ENCODE results near the gene KDR. TPM values are rescaled to one million over a fixed set of nuclear protein-coding genes. Genes with fewer than 3 reads are reported as not detected.

The KDR gene
- total RNA-seq, 1 experiment from 2014 or later: 1.1 TPM

DNA sequence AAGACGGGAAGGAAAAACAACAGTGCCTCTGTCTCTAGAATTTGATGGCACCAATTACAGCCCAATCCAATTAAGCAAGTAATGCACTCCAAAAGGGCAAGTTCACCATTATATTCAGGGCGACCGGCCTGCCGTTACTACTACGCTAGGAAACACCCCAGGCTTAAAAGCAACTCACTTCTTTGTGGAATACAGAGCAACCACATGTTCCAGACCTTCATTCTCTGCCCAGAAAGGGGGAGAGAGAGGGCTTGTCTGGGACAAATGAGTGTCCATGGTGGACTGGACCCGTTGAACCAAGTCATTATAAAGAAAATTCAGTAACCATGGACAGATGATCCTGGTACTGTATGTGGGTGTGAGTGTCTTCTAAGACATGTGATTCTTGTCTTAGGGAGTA is 1.6 kb downstream of the KDR start:
- no peak for DNase-seq (ENCODE audit: low read depth)

DNA sequence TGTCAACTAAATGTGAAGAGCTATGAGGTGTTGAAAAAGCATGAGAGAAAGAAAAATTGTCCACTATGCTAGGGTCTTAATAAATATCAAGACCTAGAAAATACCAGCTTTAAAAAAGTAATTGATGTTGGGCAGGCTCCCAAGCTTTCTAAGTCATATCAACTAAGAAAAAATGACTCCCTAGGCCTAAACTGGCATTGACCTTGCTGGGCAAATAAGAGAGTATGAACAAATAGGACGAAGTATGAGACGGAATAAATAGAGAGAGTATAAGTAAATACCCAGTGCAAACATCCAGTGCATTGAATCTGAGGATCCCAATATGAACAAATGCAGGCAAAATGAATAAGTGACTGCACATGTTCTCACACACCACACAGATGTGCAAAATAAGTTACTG is 3.2 kb downstream of the KDR start:
- no peak for DNase-seq (ENCODE audit: low read depth)

DNA sequence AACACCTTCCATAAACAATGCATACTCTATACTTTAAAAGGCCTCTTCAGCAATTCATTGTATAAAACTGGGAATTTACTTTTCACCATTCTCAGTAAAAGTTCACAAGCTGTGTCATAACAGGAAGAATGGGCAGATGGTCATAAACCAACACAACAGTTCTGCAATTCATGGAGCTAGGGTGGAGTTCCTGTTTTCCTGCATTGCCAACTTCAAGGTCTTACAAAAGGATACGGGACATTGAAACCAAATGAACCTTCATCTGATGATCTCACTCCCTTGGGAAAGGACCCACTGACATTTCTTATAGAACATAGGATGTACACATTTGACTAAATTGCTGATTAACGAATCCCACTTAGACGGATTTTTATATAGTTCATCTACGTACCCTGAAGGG is 4.1 kb downstream of the KDR start:
- no peak for DNase-seq (ENCODE audit: low read depth)

DNA sequence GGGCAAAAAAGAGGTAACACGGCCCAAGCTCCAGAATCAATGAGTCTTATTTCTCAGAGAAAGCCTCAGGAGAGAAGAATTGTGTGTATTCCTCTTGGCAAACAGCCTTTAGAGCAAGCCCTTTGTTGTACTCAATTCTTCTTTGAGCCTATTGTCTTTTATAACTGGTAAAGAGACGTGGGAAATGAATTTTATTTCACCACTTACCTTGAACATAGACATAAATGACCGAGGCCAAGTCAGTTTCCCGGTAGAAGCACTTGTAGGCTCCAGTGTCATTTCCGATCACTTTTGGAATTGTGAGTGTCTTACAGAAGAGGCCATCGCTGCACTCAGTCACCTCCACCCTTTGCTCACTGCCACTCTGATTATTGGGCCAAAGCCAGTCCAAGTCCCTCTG is 7.0 kb downstream of the KDR start:
- DNase-seq (ENCODE audit: low read depth): no peak

DNA sequence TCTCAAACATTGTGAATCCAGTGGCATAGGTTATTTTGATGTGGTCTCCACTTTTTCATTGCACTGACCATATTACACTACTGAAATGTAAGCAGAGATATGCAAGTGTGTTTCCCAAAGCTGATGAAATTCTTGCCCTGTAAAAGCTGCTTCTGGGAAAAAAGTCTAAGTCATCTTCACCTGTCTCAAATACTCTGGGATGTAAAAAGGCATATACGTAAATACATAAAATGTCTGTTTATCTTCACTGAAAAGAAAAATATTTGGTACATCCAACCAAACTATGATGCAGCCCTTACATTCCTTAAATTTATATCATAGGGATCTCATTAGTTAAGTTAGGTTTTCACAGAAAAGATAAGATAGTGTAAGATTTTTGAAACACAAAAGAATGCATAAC is 7.9 kb downstream of the KDR start:
- DNase-seq (ENCODE audit: low read depth): no peak

DNA sequence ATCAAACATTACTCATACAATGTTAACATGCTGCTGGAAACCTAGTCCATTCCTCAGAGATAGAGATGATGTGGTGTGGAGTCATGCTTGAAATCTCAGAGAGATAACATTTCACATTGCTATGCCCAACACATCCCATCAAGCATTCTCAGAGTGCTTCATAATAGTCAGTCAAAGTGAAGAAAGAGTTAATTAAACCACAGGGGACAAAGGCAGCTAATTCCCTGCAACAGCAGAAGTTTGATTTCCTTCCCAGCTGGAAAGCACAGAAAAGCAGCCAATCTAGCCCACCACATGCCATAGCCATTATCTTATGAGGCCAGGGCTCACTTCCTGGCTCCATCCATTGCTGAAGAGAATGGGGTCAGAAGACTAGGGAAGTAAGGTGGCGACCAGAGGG is 8.9 kb downstream of the KDR start:
- DNase-seq (ENCODE audit: low read depth): peak; percentile 23

DNA sequence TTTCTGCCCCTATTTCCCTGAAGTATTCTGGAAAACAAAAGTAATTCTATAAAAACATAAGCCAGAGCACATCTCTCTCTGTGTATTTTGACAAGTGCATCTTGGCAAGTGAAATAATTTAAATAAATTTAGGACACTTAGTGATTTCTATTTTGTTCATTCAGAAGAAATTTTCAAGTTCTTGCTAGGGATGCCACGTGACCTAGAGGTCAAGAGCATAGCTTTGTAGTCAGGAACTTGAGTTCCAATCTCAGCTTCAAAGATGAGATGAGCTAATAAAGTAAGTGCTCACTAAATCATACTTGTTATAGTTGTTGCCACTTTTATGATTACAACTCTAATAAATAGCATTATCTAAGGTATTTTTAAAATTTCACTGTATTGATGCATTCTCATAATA is 13.8 kb downstream of the KDR start:
- no peak for DNase-seq (ENCODE audit: low read depth)

DNA sequence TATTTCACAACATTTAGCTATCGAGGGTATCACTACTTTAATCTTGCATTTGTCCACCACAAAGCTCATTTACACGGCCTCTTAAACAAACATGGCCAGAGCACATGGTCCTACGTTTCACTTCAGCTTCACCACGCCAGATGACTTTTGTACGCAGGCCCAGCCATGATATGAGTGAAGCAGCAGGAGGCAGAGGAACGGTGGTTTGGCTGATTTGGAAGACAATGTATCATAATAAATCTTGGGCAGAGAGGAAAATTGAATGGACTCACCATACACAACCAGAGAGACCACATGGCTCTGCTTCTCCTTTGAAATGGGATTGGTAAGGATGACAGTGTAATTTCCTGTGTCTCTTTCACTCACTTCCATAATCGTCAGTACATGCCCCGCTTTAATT is 15.3 kb downstream of the KDR start:
- no peak for DNase-seq (ENCODE audit: low read depth)

DNA sequence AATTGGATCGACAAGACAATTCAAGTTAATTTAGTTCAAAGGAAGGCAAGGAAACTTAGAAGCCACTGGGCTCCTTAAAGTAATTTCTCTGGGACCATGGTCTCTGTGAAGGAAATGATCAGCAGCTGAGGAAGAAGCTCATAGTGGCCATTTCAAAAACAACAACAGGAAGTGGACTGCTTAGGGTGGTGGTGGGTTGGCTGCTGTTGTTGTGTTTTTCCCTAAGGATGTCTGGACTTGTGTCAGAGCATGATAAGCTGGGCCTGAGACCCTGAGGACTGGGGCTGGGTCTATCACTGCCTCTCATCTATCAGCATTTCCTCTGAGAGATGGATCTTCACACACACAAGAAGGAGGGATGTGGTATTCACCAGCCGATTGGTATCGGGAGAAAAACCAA is 18.3 kb downstream of the KDR start:
- no peak for DNase-seq (ENCODE audit: low read depth)

DNA sequence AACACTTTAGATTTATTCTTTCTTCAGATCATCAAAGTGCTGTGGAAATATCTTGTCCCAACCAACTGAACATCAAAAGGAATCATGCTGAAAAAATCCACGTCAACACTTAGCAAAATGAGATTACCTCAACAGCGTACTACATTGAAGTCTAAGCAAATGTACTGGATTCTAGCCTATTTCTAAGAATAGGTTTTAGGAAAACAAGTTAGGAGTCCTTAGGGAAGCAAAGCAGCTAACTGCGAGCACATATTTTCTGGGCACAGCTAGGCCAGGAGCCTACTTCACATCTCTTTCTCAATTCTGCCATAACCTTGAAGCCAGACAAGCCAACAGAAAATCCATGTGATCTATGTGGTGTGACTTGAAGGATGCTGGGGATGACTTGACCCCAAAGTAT is 22.2 kb downstream of the KDR start:
- no peak for DNase-seq (ENCODE audit: low read depth)

DNA sequence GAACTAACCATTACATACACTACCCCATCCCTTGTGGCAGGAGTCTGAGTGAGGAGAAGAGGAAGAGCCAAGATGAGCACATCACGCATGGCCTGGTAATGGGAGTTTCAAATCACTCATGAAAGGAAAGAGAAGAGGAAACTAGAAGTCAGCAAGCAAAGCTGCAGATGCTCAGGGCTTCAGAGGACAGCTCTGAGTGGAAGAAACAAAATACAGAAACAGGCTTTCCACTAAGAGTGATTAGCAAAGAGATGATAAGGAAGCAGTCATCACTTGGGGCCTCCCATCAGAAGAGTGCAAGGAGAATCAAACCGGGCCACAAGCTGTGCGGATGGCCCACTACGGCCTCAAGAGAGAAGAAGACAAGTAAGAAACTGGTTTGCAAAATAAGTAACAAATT is 25.6 kb downstream of the KDR start:
- DNase-seq (ENCODE audit: low read depth): no peak

DNA sequence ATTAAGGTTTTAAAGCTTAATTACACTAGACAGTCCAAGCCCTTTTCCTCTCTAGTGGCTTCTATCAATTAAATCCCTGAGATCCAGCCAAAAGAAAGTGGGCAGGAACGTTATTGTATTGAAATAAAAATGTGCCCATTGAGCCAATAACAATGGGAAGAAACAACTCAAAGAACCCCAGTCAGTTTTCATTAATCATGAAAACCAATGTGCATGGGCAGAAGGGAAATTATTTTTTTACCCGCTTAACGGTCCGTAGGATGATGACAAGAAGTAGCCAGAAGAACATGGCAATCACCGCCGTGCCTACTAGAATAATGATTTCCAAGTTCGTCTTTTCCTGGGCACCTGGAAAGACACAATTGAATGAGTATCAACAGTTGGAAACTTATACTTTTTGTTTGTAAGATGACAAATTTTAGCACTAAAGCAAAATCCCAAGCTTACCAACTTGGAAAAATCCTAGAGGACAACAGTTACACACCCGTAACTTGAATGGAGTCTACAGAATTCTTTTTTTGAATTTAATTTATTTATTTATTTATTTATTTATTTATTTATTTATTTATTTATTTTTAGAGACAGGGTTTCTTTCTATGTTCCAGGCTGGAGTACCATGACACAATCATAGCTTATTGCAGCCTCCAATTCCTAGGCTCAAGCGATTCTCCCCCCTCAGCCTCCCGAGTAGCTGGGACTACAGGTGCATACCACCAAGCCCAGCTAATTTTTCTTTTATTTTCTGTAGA is 26.8 kb downstream of the KDR start:
- no peak for DNase-seq (ENCODE audit: low read depth)

DNA sequence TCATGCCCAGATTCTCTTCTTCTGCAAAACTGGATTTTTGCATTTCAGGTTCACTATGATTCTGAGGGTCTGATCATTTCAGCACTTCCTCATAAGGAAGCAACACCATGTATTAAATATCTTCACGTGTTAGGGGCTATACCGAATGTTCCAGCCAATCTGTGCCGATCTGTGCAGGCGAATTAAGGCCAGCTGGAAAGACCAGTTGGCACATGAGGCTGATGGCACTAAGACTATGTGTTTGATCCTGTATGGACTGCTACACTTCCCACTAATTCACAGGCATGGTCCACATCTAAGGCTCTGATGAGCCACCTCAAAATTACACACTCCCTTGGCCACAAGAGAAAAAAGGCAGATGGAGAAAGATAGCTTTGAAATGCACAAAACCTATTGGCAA is 28.8 kb downstream of the KDR start:
- no peak for DNase-seq (ENCODE audit: low read depth)

DNA sequence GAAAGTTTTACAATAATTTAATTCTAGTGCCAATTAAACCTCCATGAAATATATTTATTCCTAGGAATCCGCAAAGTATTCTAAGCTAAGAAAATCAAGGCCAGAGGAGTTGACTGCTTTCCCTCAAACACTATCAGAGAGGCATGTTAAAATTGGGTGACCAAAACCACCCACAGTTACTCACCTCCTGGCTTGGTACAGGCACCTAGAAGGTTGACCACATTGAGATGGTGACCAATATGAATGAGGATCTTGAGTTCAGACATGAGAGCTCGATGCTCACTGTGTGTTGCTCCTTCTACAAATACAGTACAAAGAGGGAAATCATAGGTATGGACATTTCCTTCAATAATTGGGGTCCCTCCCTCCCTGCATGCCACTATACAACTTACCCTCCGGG is 29.4 kb downstream of the KDR start:
- no peak for DNase-seq (ENCODE audit: low read depth)

DNA sequence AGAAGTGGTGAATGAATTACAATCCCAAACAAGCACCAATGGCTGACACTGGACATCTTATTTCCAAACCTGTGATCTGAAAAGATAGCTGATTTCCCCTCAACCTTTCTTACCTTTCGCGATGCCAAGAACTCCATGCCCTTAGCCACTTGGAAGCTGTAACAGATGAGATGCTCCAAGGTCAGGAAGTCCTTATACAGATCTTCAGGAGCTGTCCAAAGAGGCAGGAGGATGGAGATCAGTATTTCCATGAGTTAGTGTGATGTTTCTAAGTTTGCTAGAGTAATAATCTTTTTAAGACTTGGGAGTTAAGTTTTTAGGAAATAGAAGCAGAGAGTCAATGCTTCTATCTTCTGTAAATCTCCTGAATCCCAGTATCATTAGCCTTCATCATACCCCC is 32.9 kb downstream of the KDR start:
- no peak for DNase-seq (ENCODE audit: low read depth)

DNA sequence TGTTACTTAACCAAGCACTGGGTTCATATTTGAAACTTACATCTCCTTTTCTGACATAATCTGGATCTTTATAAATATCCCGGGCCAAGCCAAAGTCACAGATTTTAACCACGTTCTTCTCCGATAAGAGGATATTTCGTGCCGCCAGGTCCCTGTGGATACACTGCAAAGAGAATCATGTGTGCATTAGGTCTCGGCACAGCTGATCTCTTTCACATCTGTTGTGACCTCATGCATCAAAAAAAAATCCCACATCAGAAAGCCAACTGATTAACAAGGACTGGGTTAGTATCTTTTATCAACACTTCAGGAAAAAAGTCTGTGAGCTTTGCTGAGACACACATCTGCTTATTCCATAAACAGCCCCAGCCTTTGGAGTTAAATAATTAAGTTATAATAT is 35.5 kb downstream of the KDR start:
- no peak for DNase-seq (ENCODE audit: low read depth)

DNA sequence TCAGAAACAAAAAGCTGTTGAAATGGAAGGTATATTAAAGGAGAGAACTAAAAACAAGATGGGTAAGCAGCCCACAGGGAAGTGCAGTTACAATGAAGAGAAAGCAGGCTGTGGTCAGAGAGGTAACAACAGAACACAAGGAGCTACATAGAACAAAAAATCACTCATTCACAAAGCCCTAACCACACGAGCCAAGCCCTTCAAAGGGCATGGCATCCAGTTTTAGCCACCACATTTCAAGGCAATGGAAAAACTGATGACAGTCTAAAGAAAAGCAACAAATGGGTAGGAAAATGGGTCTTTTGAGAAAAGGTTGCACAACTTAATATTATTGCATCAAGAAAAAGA is 37.5 kb downstream of the KDR start:
- DNase-seq (ENCODE audit: low read depth): no peak

DNA sequence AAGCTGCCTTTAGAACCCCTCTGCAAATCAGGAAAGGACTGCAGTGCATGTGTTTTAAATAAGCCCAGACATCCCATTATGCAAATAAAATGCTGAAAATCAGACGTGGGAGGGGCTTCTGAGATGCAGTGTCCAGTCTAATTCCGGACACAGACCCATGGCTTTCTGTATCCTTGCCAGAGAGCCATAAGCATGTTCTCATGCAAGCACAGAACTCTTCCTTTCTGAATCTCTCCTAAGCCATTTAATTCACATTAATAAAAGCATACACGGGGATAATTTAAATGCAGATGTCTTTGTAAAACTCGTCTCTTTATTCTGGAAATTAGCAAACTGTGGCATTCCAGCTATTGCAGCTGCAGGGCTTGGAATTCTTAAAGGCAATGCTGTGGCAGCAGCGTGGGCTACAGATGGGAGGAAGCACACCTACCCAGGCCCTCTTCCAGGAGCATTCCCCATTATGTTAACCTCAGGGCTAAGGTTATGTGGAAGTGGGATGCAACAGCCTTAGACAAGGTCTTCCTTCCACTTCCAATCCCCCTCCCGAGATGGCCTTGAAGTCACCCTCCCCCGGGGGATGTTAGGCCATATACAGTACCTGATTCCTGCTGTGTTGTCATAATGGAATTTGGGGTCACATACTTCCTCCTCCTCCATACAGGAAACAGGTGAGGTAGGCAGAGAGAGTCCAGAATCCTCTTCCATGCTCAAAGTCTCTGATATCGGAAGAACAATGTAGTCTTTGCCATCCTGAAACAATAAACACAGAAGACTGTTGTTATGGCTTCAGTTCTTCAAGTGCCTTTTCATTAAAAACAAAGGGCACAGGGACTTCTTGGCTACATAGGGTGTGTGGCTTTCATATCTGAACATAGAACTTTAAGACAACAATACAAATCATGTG is 38.1 kb downstream of the KDR start:
- DNase-seq (ENCODE audit: low read depth): no peak

DNA sequence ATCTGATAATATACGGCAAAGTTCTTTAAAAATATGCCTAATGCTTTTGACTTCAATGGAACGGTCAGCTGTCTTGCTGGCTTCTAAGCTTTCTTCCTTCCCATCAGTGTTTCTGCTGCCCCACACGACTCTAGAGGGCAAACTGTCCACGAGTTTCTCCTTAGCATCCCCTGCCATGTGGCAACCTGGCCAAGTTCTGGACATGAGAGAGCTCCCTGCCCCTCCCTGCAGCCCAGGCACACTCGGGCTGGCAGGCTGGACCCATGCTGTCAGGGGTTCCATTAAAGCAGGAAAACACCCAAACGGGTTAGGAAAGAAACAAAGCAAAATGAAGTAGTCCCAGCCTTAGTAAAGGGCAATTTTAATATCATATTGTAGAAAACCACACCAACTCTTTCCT is 38.8 kb downstream of the KDR start:
- no peak for DNase-seq (ENCODE audit: low read depth)

DNA sequence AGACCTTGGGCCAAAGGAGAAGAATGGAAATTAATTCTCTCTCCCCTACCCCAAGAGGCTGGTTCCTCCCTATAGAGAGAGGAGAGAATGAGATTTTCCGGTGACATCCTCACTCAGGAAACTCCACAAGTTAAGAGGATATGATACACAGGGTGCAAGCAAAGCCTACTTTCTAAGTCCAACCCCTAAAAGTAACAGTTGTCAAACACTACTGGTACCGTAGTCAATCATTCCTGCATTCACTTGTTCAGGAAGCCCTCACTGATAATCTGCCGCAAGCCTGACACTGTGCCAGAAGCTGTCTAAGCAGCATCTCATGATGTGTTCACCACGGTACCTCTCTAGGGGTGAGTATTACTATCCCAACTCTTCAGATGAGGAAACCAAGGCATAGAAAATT is 41.7 kb downstream of the KDR start:
- no peak for DNase-seq (ENCODE audit: low read depth)

DNA sequence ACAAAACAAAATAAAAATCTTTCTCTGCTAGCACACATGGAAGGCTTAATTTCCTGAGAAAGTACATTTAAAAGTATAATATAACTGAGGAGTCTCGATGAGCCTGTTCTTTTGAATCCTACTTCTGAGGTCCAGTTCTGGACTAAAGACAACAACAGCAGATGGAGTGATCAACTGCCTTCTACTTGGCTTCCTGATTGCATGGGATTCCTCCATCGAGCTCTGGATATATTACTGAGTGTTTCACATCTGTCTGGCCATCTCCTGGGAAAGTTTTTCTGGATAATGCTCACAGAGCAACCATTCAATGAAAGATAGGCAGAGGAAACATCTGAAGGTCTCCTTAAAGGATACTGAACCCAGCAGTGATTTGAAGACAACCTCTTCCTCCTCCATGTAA is 42.6 kb downstream of the KDR start:
- DNase-seq (ENCODE audit: low read depth): no peak

DNA sequence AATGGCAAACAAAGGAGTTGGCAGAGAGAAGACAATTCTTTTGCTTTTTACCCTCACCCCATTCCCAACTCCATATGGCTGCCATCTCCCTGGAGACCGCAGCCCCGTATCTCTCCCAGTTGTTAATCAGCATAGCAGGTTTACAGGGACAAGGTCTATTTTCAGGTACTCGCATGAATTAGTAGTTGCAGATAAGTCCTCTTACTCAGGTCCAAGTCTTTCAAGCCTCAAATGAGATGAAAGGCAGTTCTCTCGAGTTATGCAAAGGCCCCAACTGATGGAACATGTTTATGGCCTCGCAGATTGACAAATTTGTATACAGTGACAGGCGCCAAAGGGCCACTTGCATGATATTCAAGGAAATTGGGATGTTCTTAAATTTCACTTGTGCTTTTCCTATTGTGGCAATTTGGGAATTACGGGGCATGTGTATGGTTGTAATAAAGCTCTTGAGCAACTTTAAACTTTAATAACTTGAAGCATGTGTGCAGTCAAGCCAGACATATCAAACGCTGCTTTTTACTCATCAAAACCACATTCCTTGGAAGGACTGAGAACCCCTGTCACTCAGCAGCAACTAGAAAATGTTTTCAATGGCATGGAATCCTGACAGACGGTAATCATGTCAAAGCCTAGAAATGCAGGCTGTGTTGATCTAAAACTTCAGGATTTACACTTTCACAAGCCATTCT is 45.1 kb downstream of the KDR start:
- DNase-seq (ENCODE audit: low read depth): no peak
